Effector CD8-positive, alpha-beta T cell (primary cell): ENCODE data around the gene COX7B2.

ENCODE experiments used
- DNase-seq: peaks from one replicate; lab custom pipeline; 2025; lab: John Stamatoyannopoulos, UW
- total RNA-seq, 4 experiments: gene quantifications; one replicate each; lab custom pipeline; 2026; lab: John Stamatoyannopoulos, UW

The COX7B2 gene, protein sequence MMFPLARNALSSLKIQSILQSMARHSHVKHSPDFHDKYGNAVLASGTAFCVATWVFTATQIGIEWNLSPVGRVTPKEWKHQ
- 0 reads per million in 4 experiments for total RNA-seq

DNA sequence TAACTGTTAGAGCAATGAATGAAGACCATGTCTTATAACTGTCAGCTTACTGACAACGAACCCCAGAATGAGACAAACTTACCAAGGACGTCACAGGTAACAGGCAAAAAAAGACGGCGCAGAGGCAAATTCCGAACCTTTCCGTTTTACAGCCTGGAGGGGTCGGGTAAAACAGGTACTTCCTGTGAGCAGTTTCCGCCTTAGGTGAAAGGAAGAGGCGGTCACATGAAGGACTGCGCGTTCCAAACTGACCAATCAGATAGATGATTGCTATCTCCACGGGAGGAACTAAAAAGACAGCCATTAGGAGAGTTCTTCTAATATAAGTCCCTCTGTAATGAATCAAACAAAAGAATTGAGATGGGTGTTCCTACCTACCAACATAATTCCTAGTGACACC, at the start of gene COX7B2:
COX7B2 (minus strand) TSS at position 168 of the 400 bp plus-strand sequence. CDS start 174,053 bp downstream, outside the sequence.
- DNase-seq = no peak

DNA sequence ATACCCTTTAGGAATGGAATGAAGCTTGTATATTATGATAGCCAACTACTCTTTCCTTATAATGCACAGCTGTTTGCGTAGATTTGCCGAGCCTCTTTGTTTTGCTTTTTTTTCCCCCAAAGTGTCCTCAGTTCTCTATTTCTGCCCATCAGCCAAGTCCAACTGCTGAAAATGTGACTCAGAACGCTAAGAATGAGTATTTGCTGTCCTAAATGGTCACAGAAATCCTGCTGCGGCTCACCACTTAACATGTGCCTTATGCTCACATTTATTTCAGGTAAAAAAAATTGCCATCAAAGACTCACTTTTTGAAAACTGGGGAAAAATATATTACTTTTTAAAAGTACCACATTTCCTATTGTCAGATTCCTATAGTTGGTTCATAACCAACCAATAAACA, 47.4 kb upstream of the COX7B2 start:
- DNase-seq = no peak

DNA sequence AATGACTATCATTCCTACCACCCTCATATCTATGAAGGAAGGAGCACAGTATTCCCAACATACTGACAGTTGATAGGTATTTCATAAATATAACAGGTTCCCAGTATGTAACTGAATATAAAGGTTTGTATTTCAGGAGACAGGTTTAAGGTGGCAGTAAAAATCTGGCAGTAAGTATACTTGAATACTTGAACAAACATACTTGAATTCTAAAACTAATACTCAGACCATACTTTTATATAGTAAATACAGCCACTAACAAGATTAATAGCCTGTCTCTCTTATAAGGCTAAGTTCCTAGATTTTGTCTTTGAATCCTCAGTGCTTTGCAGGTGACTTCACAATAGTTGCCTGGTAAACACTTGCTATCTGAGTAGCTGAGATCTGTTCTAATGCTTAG, 46.6 kb upstream of the COX7B2 start:
- DNase-seq = no peak

DNA sequence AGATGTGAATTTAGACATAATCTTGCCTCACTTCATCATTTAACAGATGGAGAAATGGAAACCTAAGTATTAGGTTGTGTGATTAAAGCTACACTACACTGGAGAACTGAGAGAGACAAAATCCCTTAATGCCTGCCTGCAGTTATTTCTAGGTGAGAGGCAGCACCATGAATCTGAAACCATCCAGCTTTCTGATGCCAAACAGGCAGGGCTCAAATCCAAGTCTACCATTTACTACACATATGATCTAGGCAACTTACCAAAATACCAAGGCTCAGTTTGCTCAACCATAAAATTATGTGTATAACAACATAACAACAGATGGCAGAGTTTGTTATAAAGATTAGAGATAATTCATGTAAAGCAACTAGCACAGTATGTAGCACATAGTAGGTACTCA, 45.6 kb upstream of the COX7B2 start:
- DNase-seq = no peak

DNA sequence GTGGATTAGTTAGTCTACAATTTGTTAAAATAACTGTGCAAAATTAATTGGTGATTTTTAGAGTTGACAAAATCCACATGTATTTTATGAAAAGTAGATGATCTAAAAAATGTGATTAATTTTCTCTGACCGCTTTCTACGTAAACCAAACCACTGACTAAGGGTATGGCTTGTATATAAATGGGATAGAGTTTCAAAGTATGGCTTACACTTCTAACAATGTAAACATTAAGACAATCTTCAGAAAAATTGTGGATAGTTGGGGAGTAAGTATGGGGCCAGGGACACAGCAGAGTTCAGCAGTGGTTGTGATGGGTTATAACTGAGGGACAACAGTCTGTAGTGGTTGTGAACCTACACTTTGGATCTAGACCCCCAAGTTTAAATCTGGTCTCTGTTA, 44.5 kb upstream of the COX7B2 start:
- no peak for DNase-seq

DNA sequence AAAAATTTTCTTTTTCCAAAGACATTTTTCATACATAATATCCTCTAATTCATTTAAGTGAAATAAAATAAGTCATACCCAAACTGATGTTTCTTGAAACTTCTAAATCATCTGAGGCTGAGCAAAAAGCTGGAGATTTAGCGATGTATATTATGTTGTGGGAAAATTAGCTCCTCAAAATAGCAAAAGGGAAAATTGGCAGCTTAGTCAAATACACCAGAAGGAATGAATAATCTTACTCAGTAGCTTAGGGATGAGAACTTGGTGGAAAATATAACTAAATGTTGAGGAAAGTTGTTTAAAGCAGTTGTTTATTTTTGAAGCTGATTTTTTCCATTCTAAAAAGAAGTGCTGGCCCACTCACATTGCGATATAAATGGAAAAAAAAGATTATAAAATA, 43.4 kb upstream of the COX7B2 start:
- DNase-seq = no peak

DNA sequence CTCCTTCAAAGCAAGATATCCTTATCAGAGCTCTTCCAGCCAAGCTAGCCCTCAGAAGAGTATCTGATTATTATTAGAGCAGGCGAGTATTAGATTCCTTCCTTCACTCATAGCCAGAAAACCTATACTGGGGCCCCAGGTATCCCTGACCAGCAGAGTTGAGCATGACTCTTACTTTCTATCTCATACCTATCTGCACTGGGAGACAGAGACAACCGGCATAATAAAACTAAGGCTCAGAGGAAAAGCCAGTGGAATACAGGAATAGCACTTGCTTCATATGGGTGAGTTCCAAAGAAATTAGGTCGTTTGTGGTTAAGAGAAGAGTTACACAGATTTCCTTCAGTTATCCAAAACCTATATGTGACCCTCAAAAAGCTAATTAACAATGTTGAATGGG, 41.8 kb upstream of the COX7B2 start:
- no peak for DNase-seq

DNA sequence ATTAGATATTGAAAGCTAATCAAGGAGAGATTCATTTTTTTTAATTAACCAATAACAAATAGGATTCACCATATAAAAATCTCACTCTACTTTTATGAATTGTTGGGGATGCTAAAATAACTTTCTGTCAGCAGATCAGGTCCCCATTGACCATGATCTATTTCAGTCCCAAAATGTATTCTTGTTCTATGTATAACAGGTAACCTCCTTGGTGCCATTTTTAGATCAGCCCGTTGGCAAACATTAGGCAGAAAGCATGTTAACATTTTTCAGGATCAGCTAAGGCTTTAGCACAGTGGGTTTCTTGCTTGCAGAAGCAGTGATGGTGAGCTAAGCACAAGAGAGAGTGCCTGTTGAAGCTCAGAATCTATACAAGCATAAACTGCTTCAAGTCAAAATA, 40.8 kb upstream of the COX7B2 start:
- DNase-seq = no peak

DNA sequence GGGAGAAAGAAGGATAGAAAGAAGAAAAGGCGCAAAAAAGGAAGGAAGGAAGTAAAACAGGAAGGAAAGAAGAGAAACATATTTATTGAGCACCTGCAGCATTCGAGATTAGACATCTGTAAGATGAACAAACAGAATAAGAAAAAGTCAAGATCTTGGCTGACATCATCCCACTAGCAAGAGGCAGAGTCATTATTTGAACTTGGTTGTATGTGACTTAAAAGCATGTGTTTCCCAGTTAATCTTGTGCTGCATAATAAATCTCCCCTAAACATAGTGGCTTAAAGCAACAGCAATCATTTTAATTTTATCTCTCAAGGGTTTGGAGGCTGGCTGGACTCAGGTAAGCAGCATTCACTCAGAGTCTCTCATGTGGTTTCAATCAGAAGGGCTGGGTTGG, 38.5 kb upstream of the COX7B2 start:
- no peak for DNase-seq

DNA sequence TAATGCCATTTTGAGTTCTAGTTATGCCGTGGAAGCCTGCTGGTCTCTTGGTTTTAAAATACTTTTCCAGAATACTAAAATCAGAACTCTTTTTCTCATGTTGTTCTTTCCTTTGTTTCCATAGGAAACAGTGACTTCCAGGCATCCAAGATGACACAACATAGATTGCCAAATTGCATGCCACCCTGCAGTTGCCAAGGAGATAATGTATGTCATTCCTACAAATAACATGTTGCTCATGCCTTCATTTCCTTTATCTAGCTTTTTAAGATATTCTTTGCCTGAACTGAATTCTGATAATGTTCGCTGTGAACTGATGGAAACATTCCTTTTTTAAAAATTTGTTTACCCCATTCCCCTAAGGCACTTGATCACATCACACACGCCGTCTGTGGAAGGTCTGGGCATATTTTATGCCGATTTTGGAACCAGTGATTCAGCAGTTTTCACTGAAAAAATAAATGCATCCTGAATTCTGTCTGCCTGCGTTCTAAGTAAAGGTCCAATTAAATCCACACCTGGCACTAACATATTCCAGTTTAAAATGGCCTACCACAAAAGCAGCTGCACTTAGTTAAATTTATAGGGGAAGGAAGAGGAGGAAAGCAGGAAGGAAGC, 38.0 kb upstream of the COX7B2 start:
- no peak for DNase-seq

DNA sequence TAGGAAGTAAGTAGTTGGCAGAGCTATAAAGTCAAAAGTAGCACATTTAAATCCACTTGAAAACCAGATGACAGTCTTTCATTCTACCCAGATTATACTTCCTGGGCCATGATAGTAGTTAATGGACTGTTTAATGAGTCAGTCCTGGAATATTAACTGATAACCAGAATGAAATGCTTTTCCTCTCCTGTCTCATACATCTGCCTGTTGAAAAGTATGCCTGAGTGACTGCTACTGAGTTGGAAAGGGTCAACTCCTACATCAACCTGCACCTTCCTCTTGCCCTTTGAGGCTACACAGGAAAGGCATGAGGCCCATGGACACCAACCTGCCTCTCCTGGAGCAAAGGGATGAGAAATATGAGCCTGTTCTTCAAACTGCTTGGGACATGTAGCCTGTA, 36.0 kb upstream of the COX7B2 start:
- DNase-seq = no peak

DNA sequence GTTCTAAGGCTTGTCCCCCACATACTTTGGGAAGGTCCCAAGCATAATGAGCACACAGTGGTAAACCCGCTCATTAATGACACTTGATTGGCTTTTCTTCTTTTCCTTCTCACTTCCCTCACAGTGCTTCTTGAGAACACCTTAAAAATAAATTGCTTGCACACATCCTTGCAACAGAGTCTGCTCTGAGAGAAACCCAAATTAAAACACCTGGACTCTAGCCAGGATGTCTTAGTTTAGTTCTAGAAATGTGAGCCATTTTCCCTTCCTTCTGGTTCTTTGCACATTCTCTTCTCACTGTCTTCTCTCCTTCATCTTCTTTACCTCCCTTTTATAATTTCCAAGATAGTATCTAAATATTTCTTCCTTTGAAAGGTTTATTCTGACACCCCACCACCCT, 35.3 kb upstream of the COX7B2 start:
- no peak for DNase-seq

DNA sequence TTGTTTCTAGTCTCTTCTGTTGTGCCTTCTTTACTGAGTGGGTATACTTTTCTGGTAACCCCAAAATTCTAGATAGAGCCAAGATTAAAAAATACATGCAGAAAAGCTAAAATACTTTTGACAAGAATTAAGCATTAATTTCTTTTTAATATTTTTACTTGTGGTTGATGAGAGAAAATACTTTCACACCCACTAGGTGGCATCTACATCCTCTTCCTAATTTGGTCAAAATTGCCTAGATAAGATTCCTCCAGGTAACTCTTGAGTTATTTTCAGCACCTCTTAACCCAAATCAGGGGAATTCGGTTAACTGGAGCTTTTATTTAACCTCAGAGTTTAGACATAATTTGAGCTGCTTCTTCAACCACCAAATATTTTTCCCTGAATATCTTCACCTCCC, 28.4 kb upstream of the COX7B2 start:
- no peak for DNase-seq

DNA sequence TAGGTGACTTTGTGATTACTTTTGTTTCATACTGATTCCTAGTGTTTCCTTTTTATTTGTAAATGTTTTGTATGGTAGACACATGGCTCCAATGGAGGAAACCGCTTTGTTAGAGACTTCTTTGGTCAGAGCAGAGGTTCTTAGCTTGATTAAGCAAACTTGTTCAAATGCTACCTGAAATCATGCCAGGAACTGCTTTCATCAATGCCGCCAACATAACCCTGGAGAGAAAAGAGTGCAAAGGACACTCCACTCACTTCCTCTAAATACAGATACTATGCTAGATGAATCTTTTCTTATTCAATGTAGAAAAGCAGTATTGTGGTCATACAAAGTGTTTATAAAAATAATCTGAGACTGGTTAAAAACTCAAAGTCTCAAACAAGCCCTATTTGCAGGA, 25.7 kb upstream of the COX7B2 start:
- DNase-seq = no peak

DNA sequence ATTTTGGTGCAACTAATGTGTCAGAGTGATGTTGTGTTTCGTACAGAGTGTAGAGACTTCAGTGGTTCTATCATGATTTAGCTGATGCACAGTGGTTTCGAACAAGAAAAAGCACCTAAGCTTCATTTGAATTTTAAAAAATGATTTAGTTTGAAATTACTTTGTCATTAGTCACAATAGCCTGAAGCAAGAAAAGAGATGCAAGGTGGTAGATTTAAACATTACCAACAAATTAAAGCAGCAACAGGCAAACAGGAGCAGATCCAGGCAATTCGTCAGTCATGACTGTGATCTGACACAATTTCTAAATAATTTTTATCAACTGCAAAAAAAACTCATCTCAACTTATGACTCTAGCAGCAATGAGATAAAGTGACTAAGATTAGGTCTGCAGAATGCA, 24.6 kb upstream of the COX7B2 start:
- DNase-seq = no peak

DNA sequence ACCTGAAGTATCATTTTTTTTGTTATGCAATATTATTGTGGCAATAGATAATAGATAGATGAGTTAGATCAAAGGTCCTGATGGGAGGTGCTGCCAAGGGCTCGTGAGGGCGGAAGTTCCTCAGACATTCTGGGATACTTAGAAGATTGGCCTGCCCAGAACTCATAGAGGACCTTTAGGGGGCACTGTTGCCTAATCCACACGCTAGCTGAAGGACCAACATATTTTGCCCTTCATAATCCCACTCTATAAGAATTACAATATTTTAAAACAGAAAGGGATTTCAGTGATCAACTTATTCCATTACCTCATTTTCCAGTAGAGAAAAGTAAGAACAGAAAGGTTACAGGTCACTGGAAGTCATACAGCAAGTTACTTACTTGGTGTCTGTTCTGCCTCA, 22.9 kb upstream of the COX7B2 start:
- no peak for DNase-seq

DNA sequence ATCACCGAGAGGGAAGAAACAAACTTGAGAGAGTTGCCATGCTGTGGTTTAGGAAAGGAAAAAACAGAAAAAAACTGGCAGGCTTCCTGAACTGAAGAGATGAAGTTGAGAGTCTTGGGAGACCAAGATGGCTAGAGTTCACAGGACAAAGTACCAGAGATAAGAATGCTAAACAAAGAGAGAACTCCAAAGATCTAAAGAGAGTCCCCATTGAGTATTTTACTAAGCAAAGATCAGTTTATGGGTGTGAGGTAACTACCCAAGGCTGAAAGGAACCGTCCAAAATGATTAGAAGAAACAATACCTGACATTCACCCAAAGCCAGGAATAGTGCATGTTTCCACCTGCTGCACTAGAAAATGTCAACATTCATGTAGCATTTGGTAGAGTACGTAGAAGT, 21.8 kb upstream of the COX7B2 start:
- no peak for DNase-seq

DNA sequence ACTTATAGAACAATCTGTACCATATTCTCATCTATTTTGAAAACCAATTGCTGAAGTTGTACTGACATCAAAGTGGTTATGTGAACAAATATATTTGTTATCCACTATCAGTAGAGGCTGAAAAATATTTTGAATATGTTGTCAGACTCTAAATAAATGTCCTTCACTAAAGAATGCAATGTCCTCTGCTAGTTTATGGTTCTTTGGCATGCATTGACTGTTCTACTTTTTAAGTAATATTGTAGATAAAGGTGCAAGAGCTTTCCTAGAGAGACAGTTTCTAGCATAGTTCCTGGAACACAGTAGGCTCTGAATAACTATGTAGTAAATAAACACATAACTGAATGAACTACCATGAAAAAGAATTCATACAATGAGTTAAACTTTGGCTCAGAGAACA, 18.2 kb upstream of the COX7B2 start:
- no peak for DNase-seq

DNA sequence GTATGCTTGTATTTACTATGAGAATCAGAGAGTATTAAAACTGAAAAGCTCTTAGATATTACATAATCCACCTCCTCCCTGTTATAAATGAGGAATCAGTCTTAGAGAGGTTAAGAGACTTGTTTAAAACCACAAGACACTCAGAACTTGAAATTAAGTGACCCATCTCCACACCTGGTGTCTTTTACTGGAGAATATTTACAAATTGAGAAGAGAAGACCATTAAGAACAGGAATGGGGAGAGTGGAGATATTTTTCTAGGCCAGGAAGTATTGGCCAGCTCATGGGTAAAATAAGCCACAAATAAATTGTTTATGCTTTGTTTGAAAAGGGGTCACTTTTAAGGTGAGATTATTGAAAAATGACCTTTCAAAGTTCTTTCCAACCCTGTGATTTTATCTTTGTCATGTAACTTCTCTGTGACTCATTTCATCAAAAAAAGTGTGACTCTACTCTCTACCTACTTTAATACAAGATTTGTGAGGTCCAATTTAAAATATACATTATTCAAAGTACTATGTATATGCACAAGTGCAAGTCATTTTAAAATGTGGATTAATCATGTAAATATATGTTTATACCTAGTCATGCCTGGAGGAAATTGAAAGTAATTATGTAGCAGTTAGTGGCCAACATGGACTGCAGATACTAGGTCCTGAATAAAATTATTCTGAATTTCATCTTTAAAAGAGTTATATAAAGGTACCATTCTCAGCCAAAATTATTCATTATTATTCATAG, 15.9 kb upstream of the COX7B2 start:
- DNase-seq = no peak

DNA sequence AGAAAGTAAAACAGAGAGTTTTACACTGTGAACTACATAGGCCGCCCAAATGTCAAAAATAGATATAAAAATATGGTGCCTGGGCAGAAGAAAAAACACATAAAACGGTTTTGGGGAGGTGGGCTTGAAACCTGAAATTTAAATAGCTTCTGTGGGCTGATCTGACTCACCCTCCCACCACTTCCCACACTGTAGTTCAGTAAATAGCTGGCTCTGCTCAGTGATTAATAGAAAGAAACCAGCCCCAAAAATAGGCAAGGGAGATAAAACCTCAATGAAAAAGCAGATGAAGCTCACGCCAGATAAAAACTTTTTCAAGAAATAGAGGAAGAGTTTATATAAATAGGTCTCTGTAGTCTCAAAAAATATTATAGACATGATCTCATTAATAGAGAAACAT, 13.2 kb upstream of the COX7B2 start:
- no peak for DNase-seq

DNA sequence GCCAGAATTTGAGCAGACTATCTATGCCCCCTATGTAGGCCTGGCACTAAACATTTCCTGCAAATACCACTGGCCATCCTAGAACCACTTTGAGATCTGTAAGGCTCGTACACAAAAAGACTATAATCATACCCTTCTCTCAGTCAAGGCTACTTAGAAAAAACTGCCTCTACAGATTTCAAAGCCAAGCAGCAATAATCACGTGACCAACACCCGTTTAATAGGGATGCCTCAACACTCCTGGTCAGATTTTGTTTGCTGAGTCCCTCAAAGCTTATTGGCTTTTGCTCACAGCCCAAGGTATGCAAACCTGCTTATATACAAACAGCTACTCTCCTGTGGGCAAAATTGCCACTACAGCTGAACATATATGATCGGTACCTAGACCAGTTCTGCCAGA, 897 bp downstream of the COX7B2 start:
- no peak for DNase-seq

DNA sequence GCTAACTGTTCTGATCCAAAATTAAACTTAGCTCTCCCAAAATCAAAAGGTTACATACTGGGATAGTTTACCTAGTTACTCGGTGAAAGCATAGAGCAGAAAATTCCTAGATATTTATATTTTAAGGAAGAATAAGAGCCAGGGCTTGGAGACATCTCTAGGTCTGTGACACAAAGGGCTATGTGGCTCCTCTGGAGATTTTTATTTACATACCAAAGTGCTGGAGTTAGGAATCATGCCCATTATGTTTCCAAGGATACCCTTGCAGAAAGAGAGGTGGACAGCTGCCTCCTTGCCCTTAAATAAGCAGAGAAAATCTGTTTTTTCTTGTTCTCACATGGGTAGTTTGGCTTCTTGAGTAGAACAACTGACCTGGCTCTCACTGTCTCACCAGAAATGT, 9.0 kb downstream of the COX7B2 start:
- no peak for DNase-seq

DNA sequence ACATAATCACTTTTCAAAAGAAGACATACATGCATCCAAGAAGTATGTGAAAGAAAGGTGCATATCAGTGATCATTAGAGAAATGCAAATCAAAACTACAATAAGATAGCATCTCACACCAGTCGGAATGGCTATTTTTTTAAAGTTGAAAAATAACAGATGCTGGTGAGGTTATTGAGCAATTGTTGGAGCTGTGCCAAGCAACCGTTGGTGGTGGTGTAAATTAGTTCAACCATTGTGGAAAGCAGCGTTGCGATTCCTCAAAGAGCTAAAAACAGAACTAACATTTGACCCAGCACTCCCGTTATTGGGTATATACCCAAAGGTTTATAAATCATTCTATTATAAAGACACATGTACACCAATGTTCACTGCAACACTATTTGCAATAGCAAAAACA, 14.2 kb downstream of the COX7B2 start:
- DNase-seq = no peak

DNA sequence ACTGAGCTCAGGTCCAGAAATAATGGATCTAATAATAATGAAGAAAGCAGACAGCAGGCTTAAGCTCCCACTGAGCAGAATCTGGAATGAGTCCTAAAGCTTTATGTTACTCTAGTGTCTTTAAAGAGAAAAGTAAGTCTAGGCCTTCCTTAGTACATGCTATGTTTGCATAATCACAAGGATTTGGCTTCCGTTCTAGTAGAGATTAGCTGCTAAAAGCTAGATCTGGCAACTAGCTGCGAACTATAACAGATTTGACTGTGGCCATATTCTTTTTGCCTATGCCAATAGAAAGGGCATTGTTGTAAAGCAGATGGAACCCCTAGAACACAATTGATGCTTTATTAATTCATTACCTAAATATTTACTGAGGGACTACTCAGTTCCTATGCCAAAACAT, 19.0 kb downstream of the COX7B2 start:
- DNase-seq = no peak
